ENCODE data around the gene GEMIN8. TPM values are rescaled to one million over a fixed set of nuclear protein-coding genes. Genes with fewer than 3 reads are reported as not detected.

Gene GEMIN8
- polyA plus RNA-seq, 1 donor from 2014 or later = 26.1 TPM

DNA sequence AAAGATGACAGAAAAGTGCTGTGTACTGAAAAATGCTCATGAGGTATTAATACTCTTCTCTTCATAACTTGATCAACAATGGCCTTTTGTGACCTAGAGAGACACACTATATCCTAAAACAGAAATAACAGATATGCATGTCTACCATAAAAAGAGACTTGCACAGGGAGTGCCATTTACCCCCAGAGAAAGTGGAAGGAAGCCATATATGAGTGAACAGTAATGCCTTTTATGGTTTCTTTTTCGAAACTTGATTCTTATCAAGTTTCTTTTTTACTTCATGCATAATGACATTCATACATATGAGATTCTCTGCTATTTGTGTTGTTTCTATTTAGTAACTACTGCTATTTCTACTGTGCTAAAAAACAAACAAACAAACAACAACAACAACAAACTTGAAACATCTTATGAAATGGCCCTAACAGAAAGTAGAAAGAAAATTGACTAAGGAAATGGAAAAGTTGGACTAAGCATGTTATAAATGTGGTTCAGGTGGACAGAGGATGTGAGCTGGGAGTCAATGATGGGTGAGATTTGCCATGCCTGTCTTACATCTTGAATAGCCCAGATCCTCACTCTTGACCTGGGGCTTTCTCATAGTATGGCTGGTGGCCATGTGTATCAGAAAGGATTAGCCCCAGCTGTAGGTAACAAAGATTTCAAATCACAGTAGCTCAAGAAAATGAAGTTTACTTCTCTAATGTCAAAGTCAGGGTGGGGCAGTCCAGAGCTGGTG, 43.8 kb downstream of the GEMIN8 start:
- no peaks in the 10 kb centered on the region for H3K27me3 ChIP-seq (ENCODE audit: insufficient read depth, low read depth, low read length)
- no peak overlapping the region for H2AFZ ChIP-seq (ENCODE audit: low read depth, low read length)
- no peaks in the 10 kb centered on the region for H4K20me1 ChIP-seq (ENCODE audit: insufficient read depth)
- no peak overlapping the region for H3K4me2 ChIP-seq (ENCODE audit: low read length)
- no peak overlapping the region for H3K4me3 ChIP-seq (ENCODE audit: low read length)
- H3F3A ChIP-seq (ENCODE audit: insufficient read depth, low read length, poor library complexity, severe bottlenecking) = no peaks in the 10 kb centered on the region
- no peaks in the 10 kb centered on the region for H3K9me3 ChIP-seq (ENCODE audit: low read length)
- H3K9me2 ChIP-seq (ENCODE audit: insufficient read depth, low read length) = no peaks in the 10 kb centered on the region
- H3K79me2 ChIP-seq (replicated peaks; ENCODE audit: insufficient read depth, low read length) = no peaks in the 10 kb centered on the region
- H3K36me3 ChIP-seq (ENCODE audit: insufficient read depth, low read length) = no peaks in the 10 kb centered on the region
- TF ChIP-seq EZH2 (IDR thresholded peaks at IDR 0.05; ENCODE audit: borderline replicate concordance, insufficient read depth, low read length, poor library complexity, severe bottlenecking) (no peak), MXI1 (conservative IDR thresholded peaks at IDR 0.05; ENCODE audit: poor library complexity, severe bottlenecking) (no peak)
- no peak overlapping the region for H3K9ac ChIP-seq (ENCODE audit: low read length)
- no peak overlapping the region for H3K27ac ChIP-seq (ENCODE audit: low read length)

DNA sequence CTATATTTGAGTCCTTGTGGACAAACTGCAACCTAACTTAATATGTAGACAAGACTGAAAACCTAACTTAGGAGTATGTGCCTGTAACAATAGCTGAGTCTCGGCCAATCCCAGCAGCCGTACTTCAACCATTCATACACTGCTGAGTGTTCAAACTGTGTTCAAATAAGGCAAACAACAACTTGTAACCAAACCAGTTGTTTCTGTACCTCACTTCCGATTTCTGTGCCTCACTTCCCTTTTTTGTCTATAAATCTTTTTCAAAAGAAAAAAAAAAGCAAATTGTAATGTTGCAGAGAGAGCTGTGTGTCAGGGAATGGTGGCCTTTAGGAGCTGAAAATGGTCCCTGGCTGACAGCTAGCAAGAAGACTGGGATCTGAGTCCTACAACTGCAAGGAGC, 46.0 kb downstream of the GEMIN8 start:
- Histone ChIP-seq H3F3A (ENCODE audit: insufficient read depth, low read length, poor library complexity, severe bottlenecking) (no peaks in the 10 kb centered on the region), H2AFZ (ENCODE audit: low read depth, low read length) (no peak overlapping the region), H3K79me2 (replicated peaks; ENCODE audit: insufficient read depth, low read length) (no peaks in the 10 kb centered on the region), H4K20me1 (ENCODE audit: insufficient read depth) (no peaks in the 10 kb centered on the region), H3K36me3 (ENCODE audit: insufficient read depth, low read length) (no peaks in the 10 kb centered on the region), H3K4me2 (ENCODE audit: low read length) (no peak overlapping the region), H3K9me2 (ENCODE audit: insufficient read depth, low read length) (no peaks in the 10 kb centered on the region), H3K4me3 (ENCODE audit: low read length) (no peak overlapping the region), H3K9ac (ENCODE audit: low read length) (no peak overlapping the region), H3K27me3 (ENCODE audit: insufficient read depth, low read depth, low read length) (no peaks in the 10 kb centered on the region), H3K9me3 (ENCODE audit: low read length) (no peaks in the 10 kb centered on the region), H3K27ac (ENCODE audit: low read length) (no peak overlapping the region)
- TF ChIP-seq RAD21 (conservative IDR thresholded peaks at IDR 0.05) (no peak), EZH2 (IDR thresholded peaks at IDR 0.05; ENCODE audit: borderline replicate concordance, insufficient read depth, low read length, poor library complexity, severe bottlenecking) (no peak), SMC3 (conservative IDR thresholded peaks at IDR 0.05; ENCODE audit: poor library complexity) (no peak)
- TF ChIP-seq, protein P1, sequence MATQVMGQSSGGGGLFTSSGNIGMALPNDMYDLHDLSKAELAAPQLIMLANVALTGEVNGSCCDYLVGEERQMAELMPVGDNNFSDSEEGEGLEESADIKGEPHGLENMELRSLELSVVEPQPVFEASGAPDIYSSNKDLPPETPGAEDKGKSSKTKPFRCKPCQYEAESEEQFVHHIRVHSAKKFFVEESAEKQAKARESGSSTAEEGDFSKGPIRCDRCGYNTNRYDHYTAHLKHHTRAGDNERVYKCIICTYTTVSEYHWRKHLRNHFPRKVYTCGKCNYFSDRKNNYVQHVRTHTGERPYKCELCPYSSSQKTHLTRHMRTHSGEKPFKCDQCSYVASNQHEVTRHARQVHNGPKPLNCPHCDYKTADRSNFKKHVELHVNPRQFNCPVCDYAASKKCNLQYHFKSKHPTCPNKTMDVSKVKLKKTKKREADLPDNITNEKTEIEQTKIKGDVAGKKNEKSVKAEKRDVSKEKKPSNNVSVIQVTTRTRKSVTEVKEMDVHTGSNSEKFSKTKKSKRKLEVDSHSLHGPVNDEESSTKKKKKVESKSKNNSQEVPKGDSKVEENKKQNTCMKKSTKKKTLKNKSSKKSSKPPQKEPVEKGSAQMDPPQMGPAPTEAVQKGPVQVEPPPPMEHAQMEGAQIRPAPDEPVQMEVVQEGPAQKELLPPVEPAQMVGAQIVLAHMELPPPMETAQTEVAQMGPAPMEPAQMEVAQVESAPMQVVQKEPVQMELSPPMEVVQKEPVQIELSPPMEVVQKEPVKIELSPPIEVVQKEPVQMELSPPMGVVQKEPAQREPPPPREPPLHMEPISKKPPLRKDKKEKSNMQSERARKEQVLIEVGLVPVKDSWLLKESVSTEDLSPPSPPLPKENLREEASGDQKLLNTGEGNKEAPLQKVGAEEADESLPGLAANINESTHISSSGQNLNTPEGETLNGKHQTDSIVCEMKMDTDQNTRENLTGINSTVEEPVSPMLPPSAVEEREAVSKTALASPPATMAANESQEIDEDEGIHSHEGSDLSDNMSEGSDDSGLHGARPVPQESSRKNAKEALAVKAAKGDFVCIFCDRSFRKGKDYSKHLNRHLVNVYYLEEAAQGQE (IDR thresholded peaks at IDR 0.05; ENCODE audit: borderline replicate concordance) = no peak

DNA sequence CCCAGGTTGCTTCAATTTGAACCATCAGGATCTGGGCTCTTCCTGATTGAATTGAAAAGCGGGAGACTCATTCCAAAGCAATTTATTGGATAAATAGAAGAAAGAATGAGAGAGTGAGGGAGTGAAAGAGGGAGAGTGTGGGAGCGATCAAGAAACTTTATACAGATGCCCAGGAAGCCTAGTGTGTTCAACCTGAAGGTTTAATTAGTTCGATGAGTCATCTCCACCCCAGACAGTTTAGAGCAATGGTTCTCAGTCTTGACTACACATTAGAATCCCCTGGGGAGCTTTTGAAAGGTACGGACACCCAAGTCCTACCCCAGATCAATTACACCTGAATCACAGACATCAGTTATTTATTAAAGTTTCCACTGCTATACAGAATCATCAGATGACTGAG, 61.5 kb downstream of the GEMIN8 start:
- H2AFZ ChIP-seq (ENCODE audit: low read depth, low read length) = no peak overlapping the region
- no peak overlapping the region for H3K4me2 ChIP-seq (ENCODE audit: low read length)
- H4K20me1 ChIP-seq (ENCODE audit: insufficient read depth) = no peaks in the 10 kb centered on the region
- H3K9ac ChIP-seq (ENCODE audit: low read length) = no peak overlapping the region
- H3K27me3 ChIP-seq (ENCODE audit: insufficient read depth, low read depth, low read length) = no peaks in the 10 kb centered on the region
- no peaks in the 10 kb centered on the region for H3K36me3 ChIP-seq (ENCODE audit: insufficient read depth, low read length)
- no peaks in the 10 kb centered on the region for H3K9me3 ChIP-seq (ENCODE audit: low read length)
- TF ChIP-seq, protein P1 (IDR thresholded peaks at IDR 0.05; ENCODE audit: borderline replicate concordance) = no peak
- no peak for TF ChIP-seq POLR2AphosphoS5 (IDR thresholded peaks at IDR 0.05)
- no peak for TF ChIP-seq RAD21 (conservative IDR thresholded peaks at IDR 0.05)
- no peak for TF ChIP-seq MXI1 (conservative IDR thresholded peaks at IDR 0.05; ENCODE audit: poor library complexity, severe bottlenecking)
- TF ChIP-seq CTCF (IDR thresholded peaks at IDR 0.05; ENCODE audit: poor library complexity, severe bottlenecking) = no peak
- TF ChIP-seq TAF1 (IDR thresholded peaks at IDR 0.05; ENCODE audit: low read depth) = no peak
- no peak for TF ChIP-seq EP300 (conservative IDR thresholded peaks at IDR 0.05; ENCODE audit: poor library complexity, severe bottlenecking)
- TF ChIP-seq SMC3 (conservative IDR thresholded peaks at IDR 0.05; ENCODE audit: poor library complexity) = no peak
- TF ChIP-seq EZH2 (IDR thresholded peaks at IDR 0.05; ENCODE audit: borderline replicate concordance, insufficient read depth, low read length, poor library complexity, severe bottlenecking) = no peak
- H3K4me3 ChIP-seq (ENCODE audit: low read length) = no peak overlapping the region
- no peaks in the 10 kb centered on the region for H3K9me2 ChIP-seq (ENCODE audit: insufficient read depth, low read length)
- H3F3A ChIP-seq (ENCODE audit: insufficient read depth, low read length, poor library complexity, severe bottlenecking) = no peaks in the 10 kb centered on the region
- H3K27ac ChIP-seq (ENCODE audit: low read length) = no peak overlapping the region
- no peaks in the 10 kb centered on the region for H3K79me2 ChIP-seq (replicated peaks; ENCODE audit: insufficient read depth, low read length)
